ENCODE data around the gene OR51M1. TPM values are rescaled to one million over a fixed set of nuclear protein-coding genes. Genes with fewer than 3 reads are reported as not detected.

OR51M1 gene
- total RNA-seq, 1 donor from 2014 or later: not detected

- DNase-seq (ENCODE audit: low read depth in 2 of 2): no peak
These were observed 723 bp downstream of the OR51M1 start for GRCh38 chr11:5384335-5384734.

GRCh38 chr11:5390210-5390609, 6.6 kb downstream of the OR51M1 start:
- DNase-seq (ENCODE audit: low read depth in 2 of 2): no peak

- no peak for DNase-seq (ENCODE audit: low read depth in 2 of 2)
These were observed 10.5 kb downstream of the OR51M1 start for GRCh38 chr11:5394091-5394490.

GRCh38 chr11:5398936-5399335, 15.3 kb downstream of the OR51M1 start:
- no peak for DNase-seq (ENCODE audit: low read depth in 2 of 2)

- no peak for DNase-seq (ENCODE audit: low read depth in 2 of 2)
These were observed 21.6 kb downstream of the OR51M1 start for GRCh38 chr11:5405173-5405572.

- no peak for DNase-seq (ENCODE audit: low read depth in 2 of 2)
These were observed 37.4 kb downstream of the OR51M1 start for GRCh38 chr11:5420993-5421392.

- no peak for DNase-seq (ENCODE audit: low read depth in 2 of 2)
These were observed 38.2 kb downstream of the OR51M1 start, which contains the start of gene OR51Q1 for GRCh38 chr11:5421811-5422210. OR51Q1 (plus strand) TSS chr11:5422111; CDS start chr11:5422201, 90 bp downstream.

GRCh38 chr11:5423131-5423530, 39.5 kb downstream of the OR51M1 start:
- no peak for DNase-seq (ENCODE audit: low read depth in 2 of 2)

- no peak for DNase-seq (ENCODE audit: low read depth in 2 of 2)
These were observed 57.8 kb downstream of the OR51M1 start, which contains the start of gene OR51I1 for GRCh38 chr11:5441414-5441813. OR51I1 (minus strand) TSS chr11:5441514; CDS start chr11:5441514, 0 bp downstream.

Other genes with a start within 250 kb of the OR51M1 start
- gene OR52A5, start 245.5 kb upstream of the OR51M1 start, total RNA-seq: not detected in 2 replicates
- gene OR52A1, start 229.1 kb upstream of the OR51M1 start, total RNA-seq: not detected in 2 replicates
- not detected in 2 replicates for gene OR51V1, start 183.1 kb upstream of the OR51M1 start, total RNA-seq
- gene HBB, start 156.7 kb upstream of the OR51M1 start, total RNA-seq: not detected in 2 replicates
- gene HBD, start 149.3 kb upstream of the OR51M1 start, total RNA-seq: not detected in 2 replicates
- gene HBG1, start 134.0 kb upstream of the OR51M1 start, total RNA-seq: not detected in 2 replicates
- gene HBG2, start 129.0 kb upstream of the OR51M1 start, total RNA-seq: not detected in 2 replicates
- not detected in 2 replicates for gene HBE1, start 113.9 kb upstream of the OR51M1 start, total RNA-seq
- not detected in 2 replicates for gene OR51B4, start 81.9 kb upstream of the OR51M1 start, total RNA-seq
- gene OR51B2, start 59.5 kb upstream of the OR51M1 start, total RNA-seq: not detected in 2 replicates
- gene OR51B5, start 40.3 kb upstream of the OR51M1 start, total RNA-seq: not detected in 2 replicates
- not detected in 2 replicates for gene OR51B6, start 32.3 kb upstream of the OR51M1 start, total RNA-seq
- gene OR51Q1, start 38.3 kb downstream of the OR51M1 start, total RNA-seq: not detected in 2 replicates
- gene OR51I1, start 57.7 kb downstream of the OR51M1 start, total RNA-seq: 0.13 TPM in 1 of 2 replicates, not detected in the other
- gene OR51I2, start 65.5 kb downstream of the OR51M1 start, total RNA-seq: not detected in 2 replicates
- gene OR52D1, start 104.9 kb downstream of the OR51M1 start, total RNA-seq: not detected in 2 replicates
- not detected in 2 replicates for gene UBQLN3, start 126.1 kb downstream of the OR51M1 start, total RNA-seq
- gene UBQLNL, start 132.9 kb downstream of the OR51M1 start, total RNA-seq: not detected in 2 replicates
- 0.13 TPM in 2 replicates for gene OR52H1, start 164.7 kb downstream of the OR51M1 start, total RNA-seq
- not detected in 2 replicates for gene OR52B6, start 197.1 kb downstream of the OR51M1 start, total RNA-seq
- 0.38 and 3.9 TPM in 2 replicates for gene TRIM6, start 212.8 kb downstream of the OR51M1 start, total RNA-seq
- gene TRIM34, start 241.2 kb downstream of the OR51M1 start, total RNA-seq: 8.0 and 8.1 TPM in 2 replicates

All from dermis microvascular lymphatic vessel endothelial cell (primary cell).